PC-3 (cell line): ENCODE measurements around the gene PDHX.

Experiments used
- CTCF ChIP-seq: fragments of 300-600 bp; sonication (generic); conservative IDR thresholded peaks from 2 replicates; pipeline ENCODE4 v1.5.1; 2017; ENCODE audit warnings: antibody characterized with exemption, low read depth, mild to moderate bottlenecking, low read length
- EZH2 ChIP-seq: fragments of 300-600 bp; sonication (generic); IDR thresholded peaks from one replicate; pipeline ENCODE4 v1.6.1; 2017; ENCODE audit warnings: antibody characterized with exemption, mild to moderate bottlenecking, low read length; ENCODE audit not compliant: unreplicated experiment

GRCh38 chr11:34970480-34970879 lies 54.1 kb downstream of the PDHX start:
- TF ChIP-seq CTCF (no peak), EZH2 (no peak)
